HG03280 (cell line): ENCODE data around the gene RHBDL3.

Experiments used
- ATAC-seq: cut with Tn5 transposase; IDR thresholded peaks from one replicate; pipeline ENCODE4 v1.9.1; 2021; ENCODE audit warnings: mild to moderate bottlenecking, moderate library complexity; ENCODE audit not compliant: unreplicated experiment

The RHBDL3 gene

DNA sequence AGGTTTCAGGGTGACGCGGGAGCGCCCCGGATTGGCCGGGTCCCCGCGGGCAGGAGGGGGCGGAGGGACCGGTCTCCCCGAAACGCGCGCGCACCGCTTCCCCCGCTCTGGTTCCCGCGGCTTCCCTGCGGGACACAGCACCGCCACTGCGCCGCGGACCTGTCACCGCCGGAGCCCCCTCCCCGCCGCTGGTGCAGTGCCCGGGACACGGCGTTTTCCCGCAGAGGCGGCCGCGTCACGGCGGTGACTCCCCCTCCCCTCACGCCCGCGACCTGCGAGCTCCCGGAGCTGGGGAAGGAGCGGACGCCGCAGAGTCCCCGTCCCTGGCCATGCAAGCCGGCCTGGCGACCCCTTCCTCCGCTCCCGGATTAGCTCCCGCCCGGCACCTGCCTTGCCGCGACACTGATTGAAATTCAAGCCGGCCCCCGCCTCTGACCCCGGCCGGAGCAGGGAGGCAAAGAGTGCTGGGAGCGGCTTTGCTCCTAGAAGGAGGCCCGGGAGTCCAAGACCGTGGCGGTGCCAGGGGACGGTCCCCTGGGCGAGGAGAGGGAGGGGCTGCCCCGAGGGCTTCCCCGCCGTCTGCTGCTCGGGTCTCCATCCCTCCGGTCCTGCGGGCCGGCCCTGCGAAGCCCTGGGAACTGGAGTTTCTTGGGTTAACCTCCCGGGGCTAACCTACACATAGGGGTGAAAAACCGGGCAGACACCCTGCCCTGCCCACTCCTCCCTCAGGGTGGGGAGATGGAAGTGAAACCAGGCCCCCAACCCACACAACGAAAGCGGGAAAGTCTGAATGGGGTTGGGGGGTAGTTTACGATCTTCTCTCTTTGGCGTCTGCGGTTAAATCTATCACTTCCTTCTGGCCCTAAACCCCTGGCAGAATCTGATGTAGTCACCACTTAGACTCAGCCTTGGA is 1.0 kb downstream of the RHBDL3 start:
- no peak for ATAC-seq

DNA sequence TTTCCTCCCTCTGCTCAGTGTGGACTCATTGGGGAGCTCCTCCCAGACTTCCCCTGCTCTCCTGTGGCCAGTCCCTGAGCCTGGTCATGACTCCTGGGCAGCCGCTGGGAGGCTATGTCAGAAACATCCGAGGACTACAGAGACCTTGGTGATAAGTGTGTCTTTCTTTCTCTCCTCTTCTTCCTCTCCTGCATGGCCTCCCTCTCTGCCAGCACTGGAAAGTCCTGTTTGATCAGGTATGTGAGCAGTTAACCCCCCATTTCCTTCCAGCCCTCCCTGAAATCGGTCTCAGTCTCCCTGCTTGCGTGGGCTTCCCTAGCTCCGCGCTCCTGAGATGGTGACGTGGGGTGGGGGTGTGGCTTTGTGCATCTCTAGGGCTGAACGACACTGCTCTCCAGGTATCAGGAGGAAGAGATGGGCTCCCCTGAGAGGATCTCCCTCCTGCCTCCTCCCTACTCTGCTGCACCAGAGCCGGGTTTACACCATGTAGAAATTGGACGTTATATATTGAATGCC is 2.1 kb downstream of the RHBDL3 start:
- ATAC-seq = no peak

DNA sequence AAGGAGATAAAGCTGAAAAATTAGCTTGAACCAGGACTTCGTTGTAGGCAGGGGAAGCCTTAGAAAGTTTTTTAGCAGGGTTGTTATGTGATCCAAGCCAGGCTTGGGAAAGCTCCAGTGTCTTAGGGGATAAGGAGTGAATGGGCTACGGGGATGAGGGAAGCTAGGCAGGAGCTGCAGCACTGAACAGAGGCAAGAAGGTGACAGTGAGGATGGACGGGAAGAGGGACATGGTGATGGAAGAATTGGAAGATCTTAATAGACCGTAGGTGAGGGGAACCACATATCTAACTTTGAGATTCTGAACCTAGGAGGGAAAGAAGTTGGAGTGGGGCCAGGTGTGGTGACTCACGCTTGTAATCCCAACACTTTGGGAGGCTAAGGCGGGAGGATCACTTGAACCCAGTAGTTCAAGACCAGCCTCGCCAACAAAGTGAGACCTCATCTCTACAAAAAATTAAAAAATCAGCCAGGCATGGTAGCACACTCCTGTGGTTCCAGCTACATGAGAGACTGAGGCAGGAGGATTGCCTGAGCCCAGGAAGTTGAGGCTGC is 3.2 kb downstream of the RHBDL3 start:
- ATAC-seq = no peak

DNA sequence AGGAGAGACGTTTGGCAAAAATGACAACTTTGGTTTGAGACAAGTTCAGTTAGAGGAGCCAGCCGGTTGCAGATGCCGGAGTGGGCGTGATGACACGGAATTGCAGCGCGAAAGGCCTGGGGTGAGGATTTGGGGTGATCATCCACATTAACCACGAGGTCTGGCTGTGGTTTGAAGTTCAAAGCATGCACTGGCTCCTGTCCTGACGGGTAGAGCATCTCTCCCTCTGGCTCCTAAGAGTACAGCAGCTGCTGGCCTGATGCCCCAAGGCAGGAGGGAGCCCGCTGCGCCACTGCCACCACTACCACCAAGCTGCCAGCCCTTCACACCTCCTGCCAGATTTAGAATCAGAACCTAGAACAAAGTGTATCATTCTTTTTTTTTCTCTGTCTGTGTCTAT is 3.7 kb downstream of the RHBDL3 start:
- no peak for ATAC-seq

DNA sequence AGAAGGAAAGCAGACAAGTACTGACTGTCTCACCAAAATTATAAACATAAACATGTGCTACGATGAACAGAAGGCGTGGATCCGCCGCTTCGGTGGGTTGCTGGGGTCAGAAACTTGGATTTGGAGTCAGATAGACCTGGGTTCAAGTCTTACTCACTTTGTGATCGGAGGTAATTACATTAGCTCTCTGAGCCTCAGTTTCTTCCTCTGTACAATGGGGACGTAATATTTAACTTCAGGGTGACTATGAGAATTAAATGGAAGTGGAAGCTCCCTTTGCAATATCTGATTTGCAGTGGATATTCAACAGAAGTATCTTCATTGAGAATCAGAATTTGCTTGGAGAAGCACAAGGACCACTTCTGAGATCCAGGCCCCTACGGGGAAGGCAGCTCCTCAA is 6.2 kb downstream of the RHBDL3 start:
- ATAC-seq = no peak

DNA sequence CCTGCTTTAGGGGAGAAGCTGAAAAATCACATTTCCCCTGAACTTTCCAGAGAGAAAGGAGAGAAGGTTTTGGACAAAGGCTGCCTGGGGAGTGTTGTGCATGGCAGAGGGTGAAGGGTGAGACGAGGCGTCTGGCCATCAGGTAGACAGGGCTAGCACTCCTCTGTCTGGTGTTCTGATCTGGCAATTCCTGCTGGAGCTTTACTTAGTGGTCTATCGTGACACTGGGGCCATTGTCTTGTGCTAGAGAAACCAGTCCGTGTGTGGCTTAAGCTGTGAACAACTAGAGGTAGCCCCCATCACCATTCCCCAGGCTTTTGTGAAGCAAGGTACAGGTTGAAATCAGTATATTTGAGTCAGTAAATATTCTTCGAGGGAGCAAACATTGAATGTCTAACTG is 8.5 kb downstream of the RHBDL3 start:
- no peak for ATAC-seq

DNA sequence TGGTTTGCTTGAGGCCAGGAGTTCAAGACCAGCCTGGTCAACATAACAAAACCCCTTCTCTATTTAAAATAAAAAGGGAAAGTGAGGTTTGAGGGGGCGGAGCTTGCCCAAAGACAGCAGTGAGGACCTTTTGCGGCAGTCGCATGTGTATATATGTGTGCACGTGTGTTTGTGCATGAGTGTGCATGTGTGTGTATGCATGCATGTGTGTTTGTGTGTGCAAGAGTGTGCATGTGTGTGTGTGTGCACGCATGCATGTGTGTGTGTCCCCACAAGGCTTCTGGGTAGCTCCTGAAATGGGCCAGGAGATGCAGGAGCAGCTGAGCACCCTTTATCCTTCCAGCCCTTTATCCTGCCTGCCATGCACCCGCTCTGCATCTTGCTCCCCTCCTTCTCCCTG is 9.0 kb downstream of the RHBDL3 start:
- ATAC-seq = no peak

DNA sequence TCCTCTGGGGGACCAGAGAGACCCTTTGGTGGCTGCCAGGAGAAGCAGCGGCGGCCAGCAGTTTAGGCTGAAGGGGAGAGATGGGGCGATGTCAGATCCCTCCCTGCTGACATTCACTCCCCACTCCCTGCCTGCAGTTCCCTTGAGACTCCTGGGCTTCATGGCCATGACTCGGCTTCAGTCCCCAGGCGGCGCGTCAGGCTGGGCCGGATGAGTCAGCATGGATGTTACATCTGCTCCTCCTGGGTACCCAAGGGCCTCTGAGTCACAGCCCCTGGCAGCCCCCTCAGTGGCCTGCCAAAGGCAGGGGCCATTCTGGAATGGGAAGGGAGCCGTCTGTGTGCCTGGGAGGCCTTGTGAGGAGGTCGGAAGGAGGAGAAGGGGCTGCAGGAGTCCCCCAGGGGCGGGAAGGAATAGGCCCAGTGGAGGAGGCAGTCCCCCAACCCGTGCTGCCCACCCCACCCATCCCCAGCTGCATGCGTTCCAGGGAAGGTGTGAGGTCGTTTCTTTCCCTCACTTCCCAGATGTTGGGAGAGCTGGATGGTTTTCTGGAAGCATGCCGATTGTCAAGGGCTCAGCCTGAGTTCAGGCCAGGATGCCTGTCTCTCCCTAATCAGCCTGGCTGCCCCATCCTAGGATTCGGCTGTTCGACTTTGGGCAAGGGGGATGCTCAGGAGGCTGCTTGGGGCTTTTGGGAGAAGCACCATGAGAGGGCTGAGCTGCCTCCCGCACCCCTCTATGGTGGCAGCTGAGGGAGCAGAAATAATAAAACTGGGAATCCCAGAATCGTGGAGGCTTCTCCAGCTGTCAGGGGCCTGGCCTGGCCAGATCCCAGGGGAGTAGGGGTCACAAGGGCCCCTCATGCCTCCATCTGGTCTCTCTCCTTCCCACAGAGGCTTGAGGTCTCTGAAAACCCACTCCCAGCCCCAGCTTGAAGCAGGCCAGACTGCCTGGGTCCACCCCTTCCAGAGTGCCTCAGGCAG is 9.7 kb downstream of the RHBDL3 start:
- ATAC-seq = no peak

DNA sequence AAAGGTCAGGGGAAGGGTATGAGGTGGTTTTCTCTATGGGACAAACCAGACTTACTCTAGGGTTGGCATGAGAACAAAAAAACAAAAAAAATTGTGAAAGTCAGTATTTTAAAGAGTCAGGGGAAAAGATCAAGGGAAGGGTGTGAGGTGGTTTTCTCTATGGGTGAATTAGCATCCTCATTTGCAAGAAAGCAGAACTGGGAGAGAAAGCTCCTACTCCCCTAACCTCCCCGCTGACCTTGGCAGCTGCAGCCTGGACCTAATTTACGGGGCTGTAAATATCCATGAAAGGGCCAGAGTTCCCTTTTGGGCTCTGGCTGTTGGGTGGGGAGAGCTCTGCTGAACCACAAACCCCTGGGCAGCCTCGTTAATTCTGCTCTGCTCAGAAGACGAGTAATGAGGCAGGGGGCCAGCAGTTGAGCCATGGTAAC is 10.6 kb downstream of the RHBDL3 start:
- ATAC-seq = no peak

DNA sequence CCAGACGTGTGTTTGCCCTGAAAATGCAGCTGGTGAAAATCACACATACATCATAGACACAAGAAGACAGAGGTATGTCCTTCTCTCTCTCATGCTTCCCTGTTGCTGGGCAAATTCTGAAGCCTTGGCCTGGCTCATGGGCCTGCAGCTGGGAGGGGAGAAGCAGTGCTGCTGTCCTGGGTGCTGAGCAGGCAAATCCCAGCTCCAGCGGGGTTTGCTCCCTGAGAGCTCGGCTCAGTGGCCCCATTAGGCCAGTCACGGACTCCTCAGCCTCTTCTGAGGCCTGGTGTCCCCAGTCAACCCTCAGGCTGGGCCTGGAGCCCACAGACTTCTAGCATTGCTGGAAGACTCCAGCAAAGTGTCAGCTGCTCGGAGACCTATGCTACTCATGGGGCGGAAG is 11.7 kb downstream of the RHBDL3 start:
- ATAC-seq = no peak

DNA sequence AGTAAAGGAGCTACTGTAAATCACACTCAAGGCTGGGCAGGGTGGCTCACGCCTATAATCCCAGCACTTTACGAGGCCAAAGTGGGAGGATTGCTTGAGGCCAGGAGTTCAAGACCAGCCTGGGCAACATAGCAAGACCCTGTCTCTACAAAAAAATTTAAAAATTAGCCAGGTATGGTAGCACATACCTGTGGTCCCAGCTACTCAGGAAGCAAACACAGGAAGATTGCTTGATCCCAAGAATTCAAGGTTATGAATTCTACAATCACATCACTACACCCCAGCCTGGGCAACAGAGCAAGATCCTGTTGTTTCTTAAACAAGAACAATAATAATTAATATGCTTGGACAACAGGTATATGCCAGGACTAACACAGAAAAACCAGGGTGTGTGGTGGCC is 13.2 kb downstream of the RHBDL3 start:
- no peak for ATAC-seq

DNA sequence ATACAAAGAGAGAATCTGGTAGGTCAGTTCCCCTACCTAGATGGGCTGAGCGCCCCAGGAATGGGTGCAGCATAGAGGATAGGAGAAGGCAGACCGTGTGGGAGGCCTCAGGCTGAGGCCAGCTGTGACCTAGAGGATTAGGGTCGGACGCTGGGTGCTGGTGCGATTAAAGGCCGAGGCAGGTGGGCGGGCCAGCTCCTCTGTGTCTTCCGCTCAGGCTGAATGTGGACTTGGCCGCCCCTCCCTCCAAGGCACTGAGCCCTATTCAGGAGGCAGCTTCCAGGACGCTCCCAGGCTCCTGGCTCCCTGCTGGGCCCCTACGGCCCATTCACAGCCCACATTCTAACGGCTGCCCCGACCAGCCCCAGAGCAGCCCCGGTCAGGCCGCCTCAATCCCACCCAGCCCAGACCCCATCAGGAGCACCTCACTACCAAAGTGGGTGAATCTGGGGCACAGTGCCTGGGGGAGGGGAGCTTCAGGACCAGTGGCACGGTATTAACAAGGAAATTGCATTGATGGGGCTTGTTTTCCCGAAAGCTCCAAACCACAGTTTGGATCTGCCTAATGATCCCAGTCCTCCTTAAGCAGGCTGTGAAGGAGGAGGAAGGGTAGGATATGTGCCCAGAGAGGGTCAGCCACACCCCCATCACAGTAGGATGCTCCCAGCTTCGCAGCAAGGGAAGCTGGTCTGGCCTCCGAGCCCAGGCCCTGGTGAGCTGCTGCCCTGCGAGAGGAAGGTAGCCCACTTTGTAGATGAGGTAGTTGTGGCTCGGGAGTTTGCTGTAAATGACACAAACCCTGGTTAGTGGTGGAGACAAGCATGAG is 14.5 kb downstream of the RHBDL3 start:
- ATAC-seq = no peak

DNA sequence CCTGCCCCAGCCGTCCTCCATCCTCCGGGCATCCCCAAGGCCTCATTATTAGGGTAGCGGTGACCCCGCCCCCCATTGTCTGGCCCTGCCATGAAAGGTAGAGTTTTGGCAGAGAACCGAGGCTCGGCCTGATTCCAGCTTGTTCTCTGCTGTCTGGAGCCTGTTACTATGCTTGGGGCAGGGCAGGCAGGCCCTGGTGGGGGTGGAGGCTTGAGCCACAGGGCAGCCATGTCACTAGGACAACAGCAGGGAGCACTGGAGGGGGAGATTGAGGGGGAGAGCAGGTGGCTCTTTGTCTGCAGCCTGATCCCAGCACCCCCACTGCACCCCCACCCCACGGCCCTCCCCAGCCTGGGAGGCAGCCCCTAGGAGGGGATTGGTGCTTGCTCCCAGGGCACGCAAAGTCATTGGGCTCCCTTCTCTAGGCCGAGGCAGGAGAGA is 15.4 kb downstream of the RHBDL3 start:
- no peak for ATAC-seq

DNA sequence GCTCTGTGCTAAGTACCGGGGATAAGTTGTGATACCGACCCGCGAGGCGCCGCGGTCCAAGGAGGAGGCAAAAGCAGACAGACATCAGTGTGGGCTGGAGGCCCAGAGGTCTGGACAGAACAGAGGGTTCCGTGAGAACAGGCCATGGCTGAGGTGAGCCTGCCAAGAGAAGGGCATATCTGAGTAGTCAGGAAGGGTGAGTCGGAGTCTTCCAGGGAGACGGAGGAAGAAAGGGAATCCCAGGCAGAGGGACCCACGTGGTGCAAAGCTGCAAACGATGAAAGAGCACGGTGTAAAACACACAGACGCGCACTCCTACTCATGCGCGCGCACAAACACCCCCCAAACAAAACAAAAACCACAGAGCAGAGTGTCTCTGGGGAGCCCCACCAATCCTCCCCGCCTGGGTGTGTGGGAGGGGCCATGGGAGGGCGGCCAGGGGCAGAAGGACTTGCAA is 18.1 kb downstream of the RHBDL3 start:
- no peak for ATAC-seq

DNA sequence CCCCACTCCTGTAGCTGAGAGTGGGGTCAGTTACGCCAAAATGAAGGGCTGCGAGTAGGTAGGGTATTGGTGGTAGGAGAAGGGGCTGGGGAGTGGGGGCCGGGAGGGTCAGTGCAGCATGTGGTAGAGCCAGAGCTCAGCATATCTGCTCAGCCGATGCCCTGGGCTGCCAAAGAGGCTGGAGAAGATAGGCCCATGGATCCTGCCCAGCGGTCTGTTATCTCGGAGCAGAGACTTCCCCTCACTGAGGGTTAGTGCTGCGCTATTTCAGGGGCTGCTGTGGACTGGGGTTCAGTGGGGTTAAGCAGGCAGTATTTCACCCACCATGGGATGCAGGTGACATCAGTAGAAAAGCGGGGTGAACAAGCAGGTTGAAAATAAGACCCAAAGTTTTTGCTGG is 19.7 kb downstream of the RHBDL3 start:
- no peak for ATAC-seq

DNA sequence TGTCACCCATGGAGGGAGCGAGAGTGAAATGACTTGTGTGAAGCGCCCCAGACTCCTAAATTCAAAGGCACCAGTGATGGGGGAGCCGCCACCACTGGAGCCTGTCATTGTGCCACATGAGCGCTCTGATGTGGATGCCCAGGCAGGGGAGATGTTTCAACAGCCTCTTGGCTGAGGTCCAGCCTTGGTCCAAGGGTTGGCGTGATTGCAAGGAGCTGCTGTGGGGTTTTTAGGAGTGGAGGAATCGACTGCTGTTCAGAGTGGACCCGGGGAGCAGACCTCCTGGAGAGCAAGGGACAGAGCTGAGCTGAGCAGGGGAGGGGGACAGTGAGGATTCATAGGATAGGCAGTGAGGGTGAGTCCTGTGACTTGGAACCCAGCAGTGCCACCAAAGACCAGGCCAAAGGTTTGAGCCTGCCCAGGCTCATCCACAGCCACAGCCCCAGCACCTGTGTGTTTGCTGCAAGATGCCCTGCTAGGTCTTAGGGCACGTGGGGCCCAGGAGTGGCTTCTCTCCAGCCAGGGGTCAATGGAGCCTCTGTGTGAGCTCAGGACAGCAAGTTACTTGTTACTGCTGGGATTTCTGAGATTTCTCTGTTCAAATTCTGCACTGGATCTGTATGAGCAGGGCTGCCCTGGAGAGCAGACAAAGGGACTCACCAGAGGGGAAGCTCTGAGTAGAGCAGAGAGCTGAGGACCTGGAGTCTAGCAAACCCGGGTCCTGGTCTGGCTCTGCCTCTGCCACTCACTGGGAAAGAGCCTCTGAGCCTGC is 20.3 kb downstream of the RHBDL3 start:
- ATAC-seq = no peak

DNA sequence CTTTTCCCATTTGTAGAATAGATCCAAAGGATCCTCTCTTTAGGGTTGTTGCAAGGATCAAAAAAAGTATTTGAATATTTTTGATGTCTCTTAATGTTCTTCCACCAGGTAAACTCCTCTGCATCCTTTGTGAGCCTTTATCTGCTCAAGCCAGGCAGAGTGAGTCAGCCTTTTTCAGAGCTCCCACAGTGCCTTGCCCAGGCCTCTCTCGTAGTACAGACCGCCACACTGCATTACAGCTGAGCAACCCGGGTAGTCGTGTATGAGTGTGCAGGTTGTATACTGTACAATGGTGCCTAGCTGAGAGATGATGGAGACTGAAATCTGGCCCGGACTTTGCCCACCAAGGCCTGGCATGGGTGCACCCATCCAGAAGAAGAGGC is 20.9 kb downstream of the RHBDL3 start:
- no peak for ATAC-seq

DNA sequence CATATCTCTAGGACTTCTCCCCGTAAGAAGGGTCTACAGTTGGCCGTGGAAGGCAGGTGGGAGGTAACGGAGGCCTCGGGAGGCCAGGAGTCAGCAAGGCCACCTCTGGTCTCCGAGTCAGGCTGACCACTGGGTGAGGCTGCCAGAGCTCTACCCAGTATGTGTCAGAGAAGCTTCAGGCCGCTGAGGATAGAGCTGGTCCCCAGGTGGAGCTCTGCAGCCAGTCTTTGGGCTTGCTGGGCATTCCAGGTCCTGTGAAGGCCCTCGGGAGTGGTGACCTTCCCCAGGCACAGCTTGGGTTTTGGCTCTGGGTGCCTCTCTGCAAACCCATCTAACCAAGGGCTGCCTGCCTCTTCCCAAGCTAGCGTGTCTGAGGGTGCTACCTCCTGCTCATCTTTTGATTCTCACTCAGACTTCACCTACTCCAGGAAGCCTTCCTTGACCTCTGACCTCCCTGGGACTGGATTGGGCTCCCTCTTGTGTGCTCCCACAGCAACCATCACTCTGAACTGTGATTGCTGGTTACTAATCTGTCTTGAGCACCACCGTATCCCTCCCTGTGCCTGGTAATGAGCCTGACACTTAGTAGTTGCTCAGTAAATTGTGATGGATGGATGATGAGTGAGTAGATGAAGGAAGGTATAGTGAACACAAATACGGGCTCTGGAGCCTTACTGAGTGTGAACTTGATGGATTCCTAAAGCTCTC is 22.3 kb downstream of the RHBDL3 start:
- no peak for ATAC-seq

DNA sequence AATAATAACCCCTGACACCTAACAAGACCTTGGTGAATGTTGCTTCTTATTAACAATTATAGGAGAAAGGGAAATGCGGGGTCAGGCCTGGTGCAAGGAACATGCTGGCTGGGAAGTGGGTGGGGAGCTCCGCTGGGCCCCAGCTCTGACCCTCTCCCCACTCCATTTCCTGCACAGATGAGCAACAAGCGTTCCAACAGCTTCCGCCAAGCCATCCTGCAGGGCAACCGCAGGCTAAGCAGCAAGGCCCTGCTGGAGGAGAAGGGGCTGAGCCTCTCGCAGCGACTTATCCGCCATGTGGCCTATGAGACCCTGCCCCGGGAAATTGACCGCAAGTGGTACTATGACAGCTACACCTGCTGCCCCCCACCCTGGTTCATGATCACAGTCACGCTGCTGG is 23.0 kb downstream of the RHBDL3 start:
- ATAC-seq = no peak
